Astrocyte of the hippocampus (primary cell): ENCODE data around the gene OR51L1.

Experiments used
- DNase-seq: peaks from one replicate; pipeline ENCODE4 v3.0.0; 2011; ENCODE audit warnings: low read depth, low spot score

OR51L1 gene

DNA sequence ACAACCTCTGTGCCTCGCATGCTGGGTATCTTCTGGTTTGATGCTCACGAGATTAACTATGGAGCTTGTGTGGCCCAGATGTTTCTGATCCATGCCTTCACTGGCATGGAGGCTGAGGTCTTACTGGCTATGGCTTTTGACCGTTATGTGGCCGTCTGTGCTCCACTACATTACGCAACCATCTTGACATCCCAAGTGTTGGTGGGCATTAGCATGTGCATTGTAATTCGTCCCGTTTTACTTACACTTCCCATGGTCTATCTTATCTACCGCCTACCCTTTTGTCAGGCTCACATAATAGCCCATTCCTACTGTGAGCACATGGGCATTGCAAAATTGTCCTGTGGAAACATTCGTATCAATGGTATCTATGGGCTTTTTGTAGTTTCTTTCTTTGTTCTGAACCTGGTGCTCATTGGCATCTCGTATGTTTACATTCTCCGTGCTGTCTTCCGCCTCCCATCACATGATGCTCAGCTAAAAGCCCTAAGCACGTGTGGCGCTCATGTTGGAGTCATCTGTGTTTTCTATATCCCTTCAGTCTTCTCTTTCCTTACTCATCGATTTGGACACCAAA, 52.2 kb downstream of the OR51L1 start:
- DNase-seq: no peak
